Fibroblast of lung (primary cell): ENCODE measurements around the gene CEP131.

Experiments
- EZH2 ChIP-seq: IDR thresholded peaks from 2 replicates; pipeline ENCODE4 v1.5.1; 2012; ENCODE audit warnings: low read length, control low read depth, mild to moderate bottlenecking; ENCODE audit errors: missing control alignments
- TF ChIP-seq, protein P1 (sequence below), 2 donors: IDR thresholded peaks in 1 of 2; conservative IDR thresholded peaks in 1 of 2; 1 replicate in 1 of 2; 2 replicates in 1 of 2; pipeline ENCODE4 v1.5.1; 2011 to 2012; ENCODE audit warnings: low read length in 2 of 2, control low read depth in 1 of 2, inconsistent platforms in 1 of 2, low read depth in 1 of 2, mild to moderate bottlenecking in 1 of 2

DNA sequence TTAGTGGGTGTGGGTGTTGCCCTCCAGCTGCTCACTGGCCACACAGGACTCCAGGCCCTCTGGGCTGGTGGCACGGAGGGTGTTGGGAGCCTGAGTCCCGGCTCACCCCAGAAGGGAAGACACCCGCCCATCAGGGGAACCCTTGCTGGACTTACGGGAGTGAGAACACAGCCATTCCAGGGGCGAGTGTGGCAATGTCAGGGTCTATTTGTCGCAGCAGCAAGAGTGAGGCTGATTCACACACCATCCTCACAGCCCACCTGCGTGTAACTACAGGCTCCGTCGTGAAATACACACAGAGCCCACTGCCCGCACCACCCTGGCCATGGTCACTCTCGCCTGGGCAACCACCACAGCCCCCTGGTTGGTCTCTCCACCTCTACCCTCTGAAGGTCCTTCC is 39.0 kb downstream of the CEP131 start:
- TF ChIP-seq, protein P1, sequence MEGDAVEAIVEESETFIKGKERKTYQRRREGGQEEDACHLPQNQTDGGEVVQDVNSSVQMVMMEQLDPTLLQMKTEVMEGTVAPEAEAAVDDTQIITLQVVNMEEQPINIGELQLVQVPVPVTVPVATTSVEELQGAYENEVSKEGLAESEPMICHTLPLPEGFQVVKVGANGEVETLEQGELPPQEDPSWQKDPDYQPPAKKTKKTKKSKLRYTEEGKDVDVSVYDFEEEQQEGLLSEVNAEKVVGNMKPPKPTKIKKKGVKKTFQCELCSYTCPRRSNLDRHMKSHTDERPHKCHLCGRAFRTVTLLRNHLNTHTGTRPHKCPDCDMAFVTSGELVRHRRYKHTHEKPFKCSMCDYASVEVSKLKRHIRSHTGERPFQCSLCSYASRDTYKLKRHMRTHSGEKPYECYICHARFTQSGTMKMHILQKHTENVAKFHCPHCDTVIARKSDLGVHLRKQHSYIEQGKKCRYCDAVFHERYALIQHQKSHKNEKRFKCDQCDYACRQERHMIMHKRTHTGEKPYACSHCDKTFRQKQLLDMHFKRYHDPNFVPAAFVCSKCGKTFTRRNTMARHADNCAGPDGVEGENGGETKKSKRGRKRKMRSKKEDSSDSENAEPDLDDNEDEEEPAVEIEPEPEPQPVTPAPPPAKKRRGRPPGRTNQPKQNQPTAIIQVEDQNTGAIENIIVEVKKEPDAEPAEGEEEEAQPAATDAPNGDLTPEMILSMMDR (conservative IDR thresholded peaks at IDR 0.05 in 1 of 2, IDR thresholded peaks at IDR 0.05 in 1 of 2; ENCODE audit: low read depth in 1 of 2, low read length in 2 of 2) = no peak
- TF ChIP-seq EZH2 = no peak
